SK-N-MC (cell line): ENCODE measurements around the gene MSL1.

Experiments used
- EZH2 ChIP-seq: fragments of 200-600 bp; sonication (generic); IDR thresholded peaks from one replicate; pipeline ENCODE4 v1.6.1; 2017; ENCODE audit warnings: antibody characterized with exemption
- POLR2AphosphoS5 ChIP-seq: IDR thresholded peaks from 2 replicates; pipeline ENCODE4 v1.6.1; 2012; ENCODE audit warnings: mild to moderate bottlenecking, low read depth, low read length, borderline replicate concordance

GRCh38 chr17:40122136-40122998 lies 596 bp downstream of the MSL1 start:
- TF ChIP-seq EZH2 (no peak), POLR2AphosphoS5 (no peak)
